DOHH2 (cell line): ENCODE results near the gene ABCC6.

Experiments used
- CTCF ChIP-seq: fragments of 200-600 bp; sonication (generic); IDR thresholded peaks from one replicate; pipeline ENCODE4 v1.5.1; 2014; ENCODE audit warnings: antibody characterized with exemption, mild to moderate bottlenecking, low read depth, low read length; ENCODE audit not compliant: poor library complexity, severe bottlenecking
- EZH2phosphoT487 ChIP-seq: fragments of 200-600 bp; sonication (generic); IDR thresholded peaks from 2 replicates; pipeline ENCODE4 v1.6.1; 2017; ENCODE audit warnings: borderline replicate concordance, mild to moderate bottlenecking, antibody characterized with exemption, low read length, moderate library complexity, mixed read lengths

GRCh38 chr16:16159662-16160061 lies 63.6 kb downstream of the ABCC6 start:
- no peak for TF ChIP-seq CTCF
- no peak for TF ChIP-seq EZH2phosphoT487
